GM12878 (cell line): ENCODE measurements around the gene TNFRSF14.

Experiments
- BCL11A ChIP-seq: IDR thresholded peaks from 2 replicates; pipeline ENCODE4 v1.6.1; 2011; ENCODE audit warnings: low read depth, low read length
- CHD2 ChIP-seq: IDR thresholded peaks from 2 replicates; pipeline ENCODE4 v1.6.1; 2011; ENCODE audit warnings: low read depth, low read length, improper control_type of control experiment, borderline replicate concordance
- CREB1 ChIP-seq: IDR thresholded peaks from 2 replicates; pipeline ENCODE4 v1.6.1; 2012; ENCODE audit warnings: low read depth, mild to moderate bottlenecking, inconsistent platforms
- CTCF ChIP-seq, 3 experiments: IDR thresholded peaks in 2 of 3; conservative IDR thresholded peaks in 1 of 3; 2 replicates each; pipeline ENCODE4 v1.5.1; 2011; ENCODE audit warnings: low read depth in 3 of 3, low read length in 3 of 3, mild to moderate bottlenecking in 3 of 3, control low read depth in 2 of 3, moderate library complexity in 2 of 3, inconsistent platforms in 1 of 3, mixed read lengths in 1 of 3; ENCODE audit not compliant: control insufficient read depth in 2 of 3, insufficient read depth in 1 of 3; ENCODE audit errors: extremely low read depth in 1 of 3
- E4F1 ChIP-seq: fragments of 450-650 bp; IDR thresholded peaks from 2 replicates; pipeline ENCODE4 v1.6.1; 2018; ENCODE audit warnings: borderline replicate concordance, mild to moderate bottlenecking; ENCODE audit not compliant: partially characterized antibody
- JUND ChIP-seq: IDR thresholded peaks from 2 replicates; pipeline ENCODE4 v1.6.1; 2012; ENCODE audit warnings: low read depth, mild to moderate bottlenecking, low read length, improper control_type of control experiment, moderate library complexity
- KDM1A ChIP-seq: fragments of 200-600 bp; sonication (generic); IDR thresholded peaks from 2 replicates; pipeline ENCODE4 v1.6.1; 2016; ENCODE audit warnings: borderline replicate concordance
- MYC ChIP-seq: IDR thresholded peaks from 2 replicates; pipeline ENCODE4 v1.6.1; 2011; ENCODE audit warnings: mild to moderate bottlenecking, low read length, moderate library complexity, inconsistent platforms; ENCODE audit not compliant: insufficient read depth, insufficient replicate concordance, insufficient read length, severe bottlenecking
- POLR2A ChIP-seq: IDR thresholded peaks from 2 replicates; pipeline ENCODE4 v1.6.1; 2011; ENCODE audit warnings: low read depth, mild to moderate bottlenecking, low read length
- POLR2AphosphoS5 ChIP-seq: IDR thresholded peaks from 2 replicates; pipeline ENCODE4 v1.6.1; 2011; ENCODE audit warnings: mild to moderate bottlenecking, low read length, inconsistent platforms
- REST ChIP-seq: IDR thresholded peaks from 2 replicates; pipeline ENCODE4 v1.6.1; 2012; ENCODE audit warnings: mild to moderate bottlenecking, low read depth, low read length
- SMC3 ChIP-seq: IDR thresholded peaks from 2 replicates; pipeline ENCODE4 v1.6.1; 2011; ENCODE audit warnings: low read length, improper control_type of control experiment, borderline replicate concordance

- TF ChIP-seq REST, result no peak
- no peak for TF ChIP-seq SMC3
- TF ChIP-seq CTCF (IDR thresholded peaks at IDR 0.05 in 2 of 3, conservative IDR thresholded peaks at IDR 0.05 in 1 of 3; ENCODE audit: control insufficient read depth in 2 of 3, extremely low read depth in 1 of 3, insufficient read depth in 1 of 3, low read depth in 3 of 3, low read length in 3 of 3), result no peak
- no peak for TF ChIP-seq CREB1
- no peak for TF ChIP-seq CHD2
- TF ChIP-seq POLR2AphosphoS5, result no peak
- no peak for TF ChIP-seq KDM1A
- no peak for TF ChIP-seq BCL11A
- no peak for TF ChIP-seq JUND
- no peak for TF ChIP-seq MYC
- TF ChIP-seq E4F1, result no peak
- TF ChIP-seq POLR2A, result no peak
Measured at GRCh38 chr1:2611621-2612437, 55.7 kb downstream of the TNFRSF14 start.
